SJCRH30 (cell line): ENCODE results near the gene CRAMP1. TPM values are rescaled to one million over a fixed set of nuclear protein-coding genes. Genes with fewer than 3 reads are reported as not detected.
A peak's percentile ranks its signal among the peaks of the same experiment; 100 is the strongest.
"Not testable (repeated sequence)": the region's sequence is repeated elsewhere in the genome, so short reads cannot be mapped to it uniquely, and the experiment has no call there.

ENCODE experiments used
- DNase-seq, 2 experiments: peaks; one replicate each; pipeline ENCODE4 v3.0.0-alpha.2; 2015 to 2020
- H3K27ac ChIP-seq: fragments of 250-450 bp; sonication (Bioruptor Pico); 2 replicates; pipeline ENCODE4 v1.5.1; 2020; ENCODE audit warnings: mild to moderate bottlenecking, moderate library complexity
- H3K27me3 ChIP-seq: fragments of 250-450 bp; sonication (Bioruptor Pico); 2 replicates; pipeline ENCODE4 v1.5.1; 2020; ENCODE audit warnings: mild to moderate bottlenecking, moderate library complexity
- H3K36me3 ChIP-seq: fragments of 250-450 bp; sonication (Bioruptor Pico); 2 replicates; pipeline ENCODE4 v1.5.1; 2020; ENCODE audit warnings: mild to moderate bottlenecking, moderate library complexity
- H3K4me1 ChIP-seq: fragments of 250-450 bp; sonication (Bioruptor Pico); 2 replicates; pipeline ENCODE4 v1.5.1; 2020; ENCODE audit warnings: mild to moderate bottlenecking, moderate library complexity
- H3K4me3 ChIP-seq: fragments of 250-450 bp; sonication (Bioruptor Pico); 2 replicates; pipeline ENCODE4 v1.5.1; 2020; ENCODE audit warnings: mild to moderate bottlenecking, moderate library complexity
- H3K9me3 ChIP-seq: fragments of 250-450 bp; sonication (Bioruptor Pico); replicated peaks from 2 replicates; pipeline ENCODE4 v1.5.1; 2020; ENCODE audit warnings: mild to moderate bottlenecking, moderate library complexity
- total RNA-seq: library from RNA; depleted of rRNA; stranded (reverse); fragments of >200 nt; shearing (Covaris generic); gene quantifications from 2 replicates; pipeline ENCODE4 v1.2.3, GENCODE V29; 2014

CRAMP1 gene
- total RNA-seq, 1 experiment from 2014 or later = 12.6 TPM

- Histone ChIP-seq H3K27me3 (no peaks in the 10 kb centered on the region), H3K9me3 (no peaks in the 10 kb centered on the region), H3K4me1 (peaks cover 4% of the 10 kb centered on the region; the same call in 1 of the 2 replicates), H3K27ac (no peak overlapping the region), H3K4me3 (no peak overlapping the region), H3K36me3 (peaks cover 17% of the 10 kb centered on the region; the same call in 1 of the 2 replicates)
- no peak for DNase-seq
Measured at GRCh38 chr16:1681032-1681431, 68.9 kb downstream of the CRAMP1 start.

- no peaks in the 10 kb centered on the region for H3K27me3 ChIP-seq
Measured at GRCh38 chr16:1687427-1688316, 75.5 kb downstream of the CRAMP1 start.

GRCh38 chr16:1688807-1689560 lies 76.8 kb downstream of the CRAMP1 start:
- Histone ChIP-seq H3K4me1 (no peaks in the 10 kb centered on the region), H3K4me3 (no peak overlapping the region), H3K9me3 (no peaks in the 10 kb centered on the region), H3K36me3 (peaks cover 48% of the 10 kb centered on the region), H3K27ac (no peak overlapping the region), H3K27me3 (no peaks in the 10 kb centered on the region)
- no peak for DNase-seq

More at GRCh38 chr16:1687427-1688316, 75.5 kb downstream of the CRAMP1 start:
- no peak for DNase-seq
- H3K4me1 ChIP-seq = no peaks in the 10 kb centered on the region
- H3K27ac ChIP-seq = no peak overlapping the region
- H3K9me3 ChIP-seq = no peaks in the 10 kb centered on the region
- H3K4me3 ChIP-seq = no peak overlapping the region
- H3K36me3 ChIP-seq = peaks cover 43% of the 10 kb centered on the region

GRCh38 chr16:1689853-1690252 lies 77.7 kb downstream of the CRAMP1 start:
- Histone ChIP-seq H3K27ac (no peak overlapping the region), H3K4me1 (no peaks in the 10 kb centered on the region), H3K27me3 (no peaks in the 10 kb centered on the region), H3K9me3 (no peaks in the 10 kb centered on the region), H3K4me3 (no peak overlapping the region), H3K36me3 (peaks cover 52% of the 10 kb centered on the region)
- DNase-seq = no peak

- no peak for DNase-seq
- peaks cover 52% of the 10 kb centered on the region for H3K36me3 ChIP-seq
Measured at GRCh38 chr16:1690810-1691209, 78.7 kb downstream of the CRAMP1 start.

GRCh38 chr16:1691276-1691675 lies 79.1 kb downstream of the CRAMP1 start:
- peaks cover 57% of the 10 kb centered on the region for H3K36me3 ChIP-seq
- no peaks in the 10 kb centered on the region for H3K9me3 ChIP-seq
- no peak overlapping the region for H3K27ac ChIP-seq
- no peak overlapping the region for H3K4me3 ChIP-seq
- H3K4me1 ChIP-seq = no peaks in the 10 kb centered on the region
- H3K27me3 ChIP-seq = no peaks in the 10 kb centered on the region
- no peak for DNase-seq

More at GRCh38 chr16:1690810-1691209, 78.7 kb downstream of the CRAMP1 start:
- H3K27me3 ChIP-seq = no peaks in the 10 kb centered on the region
- no peaks in the 10 kb centered on the region for H3K4me1 ChIP-seq
- H3K27ac ChIP-seq = no peak overlapping the region
- no peak overlapping the region for H3K4me3 ChIP-seq
- no peaks in the 10 kb centered on the region for H3K9me3 ChIP-seq

GRCh38 chr16:1691956-1692355 lies 79.8 kb downstream of the CRAMP1 start:
- Histone ChIP-seq H3K27me3 (no peaks in the 10 kb centered on the region), H3K9me3 (no peaks in the 10 kb centered on the region), H3K27ac (no peak overlapping the region), H3K4me3 (no peak overlapping the region), H3K4me1 (no peaks in the 10 kb centered on the region), H3K36me3 (peaks cover 62% of the 10 kb centered on the region)
- no peak for DNase-seq

- DNase-seq = no peak
- H3K4me3 ChIP-seq = no peak overlapping the region
- no peaks in the 10 kb centered on the region for H3K9me3 ChIP-seq
- no peaks in the 10 kb centered on the region for H3K4me1 ChIP-seq
- H3K36me3 ChIP-seq = peaks cover 60% of the 10 kb centered on the region
- H3K27me3 ChIP-seq = no peaks in the 10 kb centered on the region
- H3K27ac ChIP-seq = no peak overlapping the region
Measured at GRCh38 chr16:1696863-1697262, 84.7 kb downstream of the CRAMP1 start.

- Histone ChIP-seq H3K4me3 (no peak overlapping the region), H3K36me3 (peaks cover 49% of the 10 kb centered on the region), H3K27ac (no peak overlapping the region), H3K9me3 (no peaks in the 10 kb centered on the region), H3K27me3 (no peaks in the 10 kb centered on the region), H3K4me1 (no peaks in the 10 kb centered on the region)
- no peak for DNase-seq
Measured at GRCh38 chr16:1698680-1699079, 86.5 kb downstream of the CRAMP1 start.

- no peaks in the 10 kb centered on the region for H3K27me3 ChIP-seq
- no peaks in the 10 kb centered on the region for H3K4me1 ChIP-seq
- H3K36me3 ChIP-seq = peaks cover 37% of the 10 kb centered on the region
- no peaks in the 10 kb centered on the region for H3K9me3 ChIP-seq
- DNase-seq = no peak
- no peak overlapping the region for H3K27ac ChIP-seq
- no peak overlapping the region for H3K4me3 ChIP-seq
Measured at GRCh38 chr16:1700246-1700645, 88.1 kb downstream of the CRAMP1 start.

- Histone ChIP-seq H3K36me3 (peaks cover 27% of the 10 kb centered on the region), H3K9me3 (no peaks in the 10 kb centered on the region), H3K4me1 (no peaks in the 10 kb centered on the region), H3K27ac (no peak overlapping the region), H3K4me3 (no peak overlapping the region), H3K27me3 (no peaks in the 10 kb centered on the region)
- no peak for DNase-seq
Measured at GRCh38 chr16:1701216-1701878, 89.2 kb downstream of the CRAMP1 start.

GRCh38 chr16:1705324-1705687 lies 93.1 kb downstream of the CRAMP1 start:
- not testable (repeated sequence) for H3K4me1 ChIP-seq

GRCh38 chr16:1705688-1706385 lies 93.7 kb downstream of the CRAMP1 start, which contains the start of gene MAPK8IP3:
Gene MAPK8IP3 (plus strand): TSS chr16:1706195. CDS start chr16:1706340, 145 bp downstream.
- DNase-seq = peak; percentile 86 to 91
- peaks cover 4% of the 10 kb centered on the region; the same call in 1 of the 2 replicates for H3K4me1 ChIP-seq
- no peaks in the 10 kb centered on the region for H3K27me3 ChIP-seq
- H3K4me3 ChIP-seq = peak within 1 kb of the TSS; percentile 85
- peak within 1 kb of the TSS; percentile 88 for H3K27ac ChIP-seq
- H3K36me3 ChIP-seq = peaks cover 8% of the 10 kb centered on the region
- no peaks in the 10 kb centered on the region for H3K9me3 ChIP-seq

More at GRCh38 chr16:1705324-1705687, 93.1 kb downstream of the CRAMP1 start:
- Histone ChIP-seq H3K27ac (peak overlapping the region; percentile 56), H3K4me3 (peak overlapping the region; percentile 85)
- DNase-seq, H3K36me3 ChIP-seq, H3K27me3 ChIP-seq, H3K9me3 ChIP-seq: not testable (repeated sequence)
